RWPE2 (cell line): Measurements from ENCODE around the gene KCNAB2.

Source experiments
- ATAC-seq: fragments of 200-7000 bp; cut with Tn5 transposase; 3 replicates; pipeline ENCODE4 v1.9.1; 2021; ENCODE audit warnings: low read depth
- DNase-seq: peaks from one replicate; pipeline ENCODE4 v3.0.0-alpha.2; 2020; ENCODE audit warnings: low spot score
- H3K27ac ChIP-seq: fragments of 450-650 bp; 2 replicates; pipeline ENCODE4 v1.5.1; 2017; ENCODE audit warnings: mild to moderate bottlenecking; ENCODE audit not compliant: poor library complexity, severe bottlenecking
- H3K27me3 ChIP-seq: fragments of 250-450 bp; sonication (Bioruptor Pico); 2 replicates; pipeline ENCODE4 v1.5.1; 2021; ENCODE audit warnings: mild to moderate bottlenecking, moderate library complexity; ENCODE audit not compliant: insufficient read depth, poor library complexity, severe bottlenecking
- H3K36me3 ChIP-seq: fragments of 250-450 bp; sonication (Bioruptor Pico); 2 replicates; pipeline ENCODE4 v1.5.1; 2020; ENCODE audit warnings: low read depth, mild to moderate bottlenecking, moderate library complexity
- H3K4me1 ChIP-seq: fragments of 250-450 bp; sonication (Bioruptor Pico); 2 replicates; pipeline ENCODE4 v1.5.1; 2021; ENCODE audit warnings: mild to moderate bottlenecking, moderate library complexity; ENCODE audit not compliant: insufficient read depth, poor library complexity, severe bottlenecking
- H3K4me3 ChIP-seq: fragments of 250-450 bp; sonication (Bioruptor Pico); 2 replicates; pipeline ENCODE4 v1.5.1; 2021; ENCODE audit warnings: mild to moderate bottlenecking, moderate library complexity; ENCODE audit not compliant: severe bottlenecking
- H3K9me3 ChIP-seq: fragments of 250-450 bp; sonication (Bioruptor Pico); 2 replicates; pipeline ENCODE4 v1.5.1; 2021; ENCODE audit warnings: mild to moderate bottlenecking, moderate library complexity; ENCODE audit not compliant: severe bottlenecking
- TF ChIP-seq, protein P1 (sequence below): fragments of 450-650 bp; IDR thresholded peaks from one replicate; pipeline ENCODE4 v1.5.1; 2017; ENCODE audit warnings: mild to moderate bottlenecking, moderate library complexity; ENCODE audit not compliant: poor library complexity, severe bottlenecking

The KCNAB2 gene

GRCh38 chr1:6117624-6118023 is 71.9 kb downstream of the KCNAB2 start:
- TF ChIP-seq, protein P1, sequence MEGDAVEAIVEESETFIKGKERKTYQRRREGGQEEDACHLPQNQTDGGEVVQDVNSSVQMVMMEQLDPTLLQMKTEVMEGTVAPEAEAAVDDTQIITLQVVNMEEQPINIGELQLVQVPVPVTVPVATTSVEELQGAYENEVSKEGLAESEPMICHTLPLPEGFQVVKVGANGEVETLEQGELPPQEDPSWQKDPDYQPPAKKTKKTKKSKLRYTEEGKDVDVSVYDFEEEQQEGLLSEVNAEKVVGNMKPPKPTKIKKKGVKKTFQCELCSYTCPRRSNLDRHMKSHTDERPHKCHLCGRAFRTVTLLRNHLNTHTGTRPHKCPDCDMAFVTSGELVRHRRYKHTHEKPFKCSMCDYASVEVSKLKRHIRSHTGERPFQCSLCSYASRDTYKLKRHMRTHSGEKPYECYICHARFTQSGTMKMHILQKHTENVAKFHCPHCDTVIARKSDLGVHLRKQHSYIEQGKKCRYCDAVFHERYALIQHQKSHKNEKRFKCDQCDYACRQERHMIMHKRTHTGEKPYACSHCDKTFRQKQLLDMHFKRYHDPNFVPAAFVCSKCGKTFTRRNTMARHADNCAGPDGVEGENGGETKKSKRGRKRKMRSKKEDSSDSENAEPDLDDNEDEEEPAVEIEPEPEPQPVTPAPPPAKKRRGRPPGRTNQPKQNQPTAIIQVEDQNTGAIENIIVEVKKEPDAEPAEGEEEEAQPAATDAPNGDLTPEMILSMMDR, result no peak
- Histone ChIP-seq H3K36me3 (no peaks in the 10 kb centered on the region), H3K27ac (no peak overlapping the region), H3K4me1 (no peaks in the 10 kb centered on the region), H3K9me3 (peaks cover 6% of the 10 kb centered on the region), H3K27me3 (no peaks in the 10 kb centered on the region), H3K4me3 (no peak overlapping the region)
- no peak for DNase-seq
- no peak for ATAC-seq

GRCh38 chr1:6118415-6118814 is 72.7 kb downstream of the KCNAB2 start:
- H3K4me3 ChIP-seq, result no peak overlapping the region
- no peaks in the 10 kb centered on the region for H3K4me1 ChIP-seq
- peaks cover 6% of the 10 kb centered on the region for H3K9me3 ChIP-seq
- H3K36me3 ChIP-seq, result no peaks in the 10 kb centered on the region
- H3K27me3 ChIP-seq, result no peaks in the 10 kb centered on the region
- H3K27ac ChIP-seq, result no peak overlapping the region
- TF ChIP-seq, protein P1, result no peak
- ATAC-seq (no peak), DNase-seq (no peak)

GRCh38 chr1:6121021-6121421 is 75.3 kb downstream of the KCNAB2 start:
- H3K4me3 ChIP-seq, result no peak overlapping the region
- no peak overlapping the region for H3K27ac ChIP-seq
- H3K36me3 ChIP-seq, result no peaks in the 10 kb centered on the region
- TF ChIP-seq, protein P1, result no peak
- ATAC-seq (no peak), DNase-seq (no peak)
- H3K4me1 ChIP-seq, result no peaks in the 10 kb centered on the region
- H3K9me3 ChIP-seq, result peaks cover 6% of the 10 kb centered on the region
- H3K27me3 ChIP-seq, result no peaks in the 10 kb centered on the region

GRCh38 chr1:6121651-6122370 is 76.1 kb downstream of the KCNAB2 start:
- Histone ChIP-seq H3K36me3 (no peaks in the 10 kb centered on the region), H3K4me1 (no peaks in the 10 kb centered on the region), H3K27me3 (no peaks in the 10 kb centered on the region), H3K9me3 (peaks cover 4% of the 10 kb centered on the region), H3K27ac (no peak overlapping the region), H3K4me3 (no peak overlapping the region)
- ATAC-seq, result no peak
- no peak for DNase-seq
- TF ChIP-seq, protein P1, result no peak

- no peak for DNase-seq
- Histone ChIP-seq H3K36me3 (no peaks in the 10 kb centered on the region), H3K4me1 (peaks cover 3% of the 10 kb centered on the region), H3K9me3 (no peaks in the 10 kb centered on the region), H3K27me3 (no peaks in the 10 kb centered on the region), H3K27ac (no peak overlapping the region), H3K4me3 (no peak overlapping the region)
- no peak for ATAC-seq
- TF ChIP-seq, protein P1, result no peak
Observed at GRCh38 chr1:6123083-6123482, 77.4 kb downstream of the KCNAB2 start.
